GM19239 (cell line): Measurements from ENCODE around the gene RELB.

ENCODE experiments used
- DNase-seq: peaks from one replicate; pipeline ENCODE4 v3.0.0; 2011; ENCODE audit warnings: low spot score; ENCODE audit not compliant: insufficient read length
- FAIRE-seq: peaks from 2 replicates; lab custom pipeline; 2011; peaks lifted over from hg19 to GRCh38; lab: Jason Lieb, UNC

The RELB gene

DNA sequence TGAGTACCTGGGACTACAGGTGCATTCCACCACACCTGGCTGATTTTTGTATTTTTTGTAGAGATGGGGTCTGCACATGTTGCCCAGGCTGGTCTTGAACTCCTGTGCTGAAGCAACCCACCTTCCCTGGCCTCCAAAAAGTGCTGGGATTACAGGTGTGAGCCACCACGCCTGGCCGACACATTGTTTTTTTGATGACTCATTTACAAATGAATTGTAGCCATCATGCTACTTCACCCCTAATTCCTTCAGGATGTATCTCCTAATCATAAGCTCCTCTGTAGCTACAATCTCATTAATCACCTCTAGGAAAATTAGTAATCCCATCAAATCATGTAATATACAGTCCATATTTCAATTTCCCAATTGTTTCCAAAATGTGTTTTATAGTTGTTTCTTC is 17.9 kb downstream of the RELB start:
- FAIRE-seq, result no peak
- DNase-seq, result no peak

GRCh38 chr19:45020071-45020470 is 18.8 kb downstream of the RELB start:
- DNase-seq (no peak), FAIRE-seq (no peak)

- FAIRE-seq, result no peak
- DNase-seq, result no peak
Measured at GRCh38 chr19:45021971-45022370, 20.7 kb downstream of the RELB start.

- no peak for FAIRE-seq
- no peak for DNase-seq
Measured at GRCh38 chr19:45023048-45023447, 21.8 kb downstream of the RELB start.

GRCh38 chr19:45025264-45025663 is 24.0 kb downstream of the RELB start:
- DNase-seq, result no peak
- no peak for FAIRE-seq

- FAIRE-seq, result no peak
- DNase-seq, result no peak
Measured at GRCh38 chr19:45027371-45027770, 26.1 kb downstream of the RELB start.

DNA sequence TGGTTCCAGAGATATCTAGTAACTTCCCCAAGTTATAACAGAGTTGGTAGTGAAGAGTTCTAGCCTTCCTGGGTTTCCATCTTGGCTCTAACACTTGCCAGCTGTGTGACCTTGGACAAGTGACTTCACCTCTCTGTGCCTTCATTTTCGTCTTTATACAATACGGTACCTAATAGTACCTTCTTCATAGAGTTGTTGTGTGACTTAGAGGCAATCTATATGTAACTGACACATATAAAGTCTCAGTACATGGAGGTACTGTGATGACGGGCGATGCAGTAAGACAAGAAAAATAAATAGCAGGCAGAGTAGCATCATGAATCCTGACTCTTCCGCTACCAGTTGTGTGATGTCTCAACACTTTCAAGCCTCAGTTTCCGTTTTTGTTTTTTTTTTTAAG is 29.6 kb downstream of the RELB start:
- no peak for DNase-seq
- no peak for FAIRE-seq

DNA sequence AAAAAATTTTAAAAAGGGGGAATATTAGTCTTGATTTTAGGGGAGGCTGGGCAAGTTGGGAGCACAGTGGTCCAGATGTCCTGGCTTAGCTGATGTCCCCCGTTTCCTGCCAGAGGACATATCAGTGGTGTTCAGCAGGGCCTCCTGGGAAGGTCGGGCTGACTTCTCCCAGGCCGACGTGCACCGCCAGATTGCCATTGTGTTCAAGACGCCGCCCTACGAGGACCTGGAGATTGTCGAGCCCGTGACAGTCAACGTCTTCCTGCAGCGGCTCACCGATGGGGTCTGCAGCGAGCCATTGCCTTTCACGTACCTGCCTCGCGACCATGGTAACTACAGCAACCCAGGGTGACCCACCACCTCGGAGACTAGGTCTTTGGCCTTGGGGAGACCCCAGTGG is 31.2 kb downstream of the RELB start:
- no peak for DNase-seq
- FAIRE-seq, result no peak

DNA sequence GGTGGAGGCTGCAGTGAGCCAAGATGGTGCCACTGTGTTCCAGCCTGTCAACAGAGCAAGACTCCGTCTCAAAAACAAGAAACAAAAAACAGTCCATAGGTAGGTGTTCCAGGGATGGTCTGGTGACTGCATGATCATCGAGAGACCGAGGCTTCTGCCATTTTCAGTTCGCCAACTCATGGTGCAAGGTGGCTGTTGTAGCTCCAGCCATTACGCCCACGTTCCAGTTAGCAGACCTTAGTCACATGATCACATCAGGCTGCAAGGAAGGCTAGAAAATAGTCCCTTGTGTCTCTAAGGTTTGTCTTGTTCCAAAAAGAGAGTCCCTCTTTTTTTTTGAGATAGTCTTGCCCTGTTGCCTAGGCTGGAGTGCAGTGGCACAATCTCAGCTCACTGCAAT is 34.5 kb downstream of the RELB start:
- DNase-seq (no peak), FAIRE-seq (no peak)

DNA sequence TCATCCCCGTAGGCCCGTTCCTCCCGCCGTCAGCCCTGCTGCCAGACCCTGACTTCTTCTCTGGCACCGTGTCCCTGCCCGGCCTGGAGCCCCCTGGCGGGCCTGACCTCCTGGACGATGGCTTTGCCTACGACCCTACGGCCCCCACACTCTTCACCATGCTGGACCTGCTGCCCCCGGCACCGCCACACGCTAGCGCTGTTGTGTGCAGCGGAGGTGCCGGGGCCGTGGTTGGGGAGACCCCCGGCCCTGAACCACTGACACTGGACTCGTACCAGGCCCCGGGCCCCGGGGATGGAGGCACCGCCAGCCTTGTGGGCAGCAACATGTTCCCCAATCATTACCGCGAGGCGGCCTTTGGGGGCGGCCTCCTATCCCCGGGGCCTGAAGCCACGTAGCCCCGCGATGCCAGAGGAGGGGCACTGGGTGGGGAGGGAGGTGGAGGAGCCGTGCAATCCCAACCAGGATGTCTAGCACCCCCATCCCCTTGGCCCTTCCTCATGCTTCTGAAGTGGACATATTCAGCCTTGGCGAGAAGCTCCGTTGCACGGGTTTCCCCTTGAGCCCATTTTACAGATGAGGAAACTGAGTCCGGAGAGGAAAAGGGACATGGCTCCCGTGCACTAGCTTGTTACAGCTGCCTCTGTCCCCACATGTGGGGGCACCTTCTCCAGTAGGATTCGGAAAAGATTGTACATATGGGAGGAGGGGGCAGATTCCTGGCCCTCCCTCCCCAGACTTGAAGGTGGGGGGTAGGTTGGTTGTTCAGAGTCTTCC is 36.3 kb downstream of the RELB start:
- no peak for DNase-seq
- no peak for FAIRE-seq

DNA sequence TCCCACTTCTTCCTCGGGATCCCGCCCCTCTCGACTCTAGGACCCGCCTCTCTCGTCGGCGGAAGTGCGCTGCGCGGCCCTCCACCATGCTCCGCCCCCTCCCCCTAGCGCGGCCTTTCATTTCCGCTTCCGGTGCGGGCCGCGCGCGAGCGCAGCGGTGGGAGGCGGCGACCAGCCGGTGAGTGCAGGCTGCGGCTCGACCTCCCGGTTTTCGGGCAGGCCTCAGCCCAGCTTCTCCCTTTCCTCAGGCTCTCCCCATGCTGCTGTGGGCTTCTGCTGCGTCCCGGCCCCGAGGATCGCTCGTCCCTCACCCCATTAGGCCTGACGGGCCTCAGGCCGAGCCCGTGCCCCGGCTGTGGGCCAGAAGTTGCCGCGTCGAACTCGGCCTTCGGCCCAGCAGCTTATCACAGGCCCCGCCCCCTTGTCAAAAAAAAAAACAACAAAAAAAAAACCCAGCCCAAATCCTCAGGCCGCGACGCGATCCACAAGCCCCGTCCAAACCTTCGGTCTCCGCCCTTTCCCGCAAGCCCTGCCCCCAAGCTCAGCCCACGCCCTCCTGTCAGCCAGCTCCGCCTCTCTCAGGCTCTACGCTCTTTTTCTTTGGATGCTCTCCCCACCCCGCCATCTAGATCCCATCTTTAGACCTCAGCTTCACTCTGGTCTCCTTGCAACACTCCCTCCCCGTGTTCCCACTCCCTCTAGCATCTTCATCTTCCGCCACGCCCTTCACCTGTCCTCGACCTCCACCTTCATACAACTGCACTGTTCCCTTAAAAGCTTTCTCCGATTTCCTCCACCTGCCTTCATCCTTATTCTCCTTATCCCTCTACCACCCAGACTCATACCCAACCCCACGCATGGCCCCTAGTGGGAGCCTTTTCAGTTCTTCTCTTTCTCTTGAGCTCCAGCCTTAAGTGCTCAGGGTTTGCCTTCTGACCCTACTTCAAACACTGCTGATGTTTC is 37.9 kb downstream of the RELB start, which contains the start of gene CLASRP:
CLASRP (plus strand) TSS at position 115 of the 963 bp plus-strand sequence. CDS start 1,168 bp downstream, outside the sequence.
- peak; percentile 86 for DNase-seq
- peak; percentile 95 for FAIRE-seq

DNA sequence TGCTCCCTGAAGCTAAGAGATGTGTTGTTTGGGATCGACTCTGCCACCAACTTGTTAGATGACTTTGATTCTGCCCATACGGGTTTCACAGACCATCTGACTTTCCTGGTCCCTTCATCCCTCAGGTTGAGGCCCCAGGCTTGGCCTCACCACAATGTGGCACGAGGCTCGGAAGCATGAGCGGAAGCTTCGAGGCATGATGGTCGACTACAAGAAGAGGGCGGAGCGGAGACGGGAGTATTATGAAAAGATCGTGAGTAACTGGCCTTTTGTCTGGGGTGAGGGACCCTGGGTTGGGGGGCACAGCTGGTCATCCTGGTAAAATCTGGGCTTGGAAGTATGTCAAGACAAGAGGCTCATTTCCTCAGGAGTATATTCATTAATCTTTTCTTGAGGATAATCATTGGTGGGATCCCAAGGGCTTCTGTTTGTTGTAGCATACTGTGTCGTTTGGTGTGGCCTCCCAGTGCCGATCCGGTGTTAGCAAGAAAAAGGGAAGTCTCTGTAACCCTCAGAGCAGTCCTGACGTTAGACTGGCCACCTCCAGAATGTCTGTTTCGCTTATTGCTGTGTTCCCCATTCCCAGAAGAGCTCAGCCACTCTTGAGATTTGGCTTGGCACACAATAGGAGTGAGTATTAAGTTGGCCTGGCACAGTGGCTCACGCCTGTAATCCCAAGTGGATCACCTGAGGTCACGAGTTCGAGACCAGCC is 39.0 kb downstream of the RELB start:
- DNase-seq (no peak), FAIRE-seq (peak; percentile 33)

- DNase-seq (no peak), FAIRE-seq (no peak)
Measured at GRCh38 chr19:45041125-45041524, 39.9 kb downstream of the RELB start.

DNA sequence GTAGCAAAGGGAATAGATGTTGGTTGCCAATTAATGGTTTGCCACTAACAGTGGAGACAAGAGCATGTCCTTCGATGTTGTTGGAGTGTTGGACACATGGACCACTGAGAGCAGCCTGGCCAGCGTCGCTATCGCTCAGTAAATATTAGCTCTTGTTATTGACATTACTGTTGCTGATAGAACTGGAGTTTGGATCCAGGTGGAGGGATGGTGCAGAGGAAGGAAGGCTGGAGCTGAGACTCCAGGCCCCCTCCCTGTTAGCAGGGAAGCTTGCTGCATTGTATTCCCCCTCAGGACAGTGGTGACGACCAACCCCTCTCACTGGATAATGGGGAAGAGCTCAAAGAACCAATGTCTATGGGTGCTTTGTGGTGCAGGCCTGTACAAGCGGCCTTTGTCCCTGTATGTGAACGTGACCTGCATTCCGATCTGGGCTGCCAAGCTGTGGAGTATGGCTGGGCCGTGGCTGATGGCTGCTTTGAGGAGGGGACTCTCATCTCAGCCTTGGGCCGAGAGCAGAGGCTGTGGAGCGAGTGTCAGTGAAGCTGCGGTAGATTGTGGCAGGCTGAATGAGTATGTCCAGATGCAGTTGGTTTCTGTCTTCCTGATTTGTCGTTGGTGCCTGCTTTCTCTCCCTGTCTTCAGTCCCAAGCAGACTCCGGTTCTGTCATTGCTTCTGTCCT is 44.5 kb downstream of the RELB start:
- FAIRE-seq (no peak), DNase-seq (no peak)

GRCh38 chr19:45046355-45046754 is 45.1 kb downstream of the RELB start:
- no peak for FAIRE-seq
- DNase-seq, result no peak

- DNase-seq, result no peak
- FAIRE-seq, result peak; percentile 40
Measured at GRCh38 chr19:45047188-45047797, 46.0 kb downstream of the RELB start.

- FAIRE-seq (no peak), DNase-seq (no peak)
Measured at GRCh38 chr19:45049073-45049736, 47.9 kb downstream of the RELB start.

GRCh38 chr19:45050036-45050435 is 48.8 kb downstream of the RELB start:
- FAIRE-seq, result no peak
- no peak for DNase-seq
